Cardiac fibroblast (primary cell): Measurements from ENCODE around the gene PSMC2.

Experiments
- DNase-seq, 2 donors: peaks; one replicate each; pipeline versions ENCODE4 v3.0.0 to v3.0.0-alpha.2; 2010; ENCODE audit warnings: low read depth in 2 of 2
- H3K4me3 ChIP-seq, 2 donors: replicated peaks in 1 of 2; 1 replicate in 1 of 2; 2 replicates in 1 of 2; pipeline ENCODE4 v1.5.1; 2011; ENCODE audit warnings: low read depth in 2 of 2, low read length in 2 of 2, mild to moderate bottlenecking in 2 of 2, moderate library complexity in 1 of 2
- TF ChIP-seq, protein P1 (sequence below): IDR thresholded peaks from one replicate; pipeline ENCODE4 v1.5.1; 2011; ENCODE audit warnings: low read depth, mild to moderate bottlenecking, low read length, inconsistent platforms

PSMC2 gene

DNA sequence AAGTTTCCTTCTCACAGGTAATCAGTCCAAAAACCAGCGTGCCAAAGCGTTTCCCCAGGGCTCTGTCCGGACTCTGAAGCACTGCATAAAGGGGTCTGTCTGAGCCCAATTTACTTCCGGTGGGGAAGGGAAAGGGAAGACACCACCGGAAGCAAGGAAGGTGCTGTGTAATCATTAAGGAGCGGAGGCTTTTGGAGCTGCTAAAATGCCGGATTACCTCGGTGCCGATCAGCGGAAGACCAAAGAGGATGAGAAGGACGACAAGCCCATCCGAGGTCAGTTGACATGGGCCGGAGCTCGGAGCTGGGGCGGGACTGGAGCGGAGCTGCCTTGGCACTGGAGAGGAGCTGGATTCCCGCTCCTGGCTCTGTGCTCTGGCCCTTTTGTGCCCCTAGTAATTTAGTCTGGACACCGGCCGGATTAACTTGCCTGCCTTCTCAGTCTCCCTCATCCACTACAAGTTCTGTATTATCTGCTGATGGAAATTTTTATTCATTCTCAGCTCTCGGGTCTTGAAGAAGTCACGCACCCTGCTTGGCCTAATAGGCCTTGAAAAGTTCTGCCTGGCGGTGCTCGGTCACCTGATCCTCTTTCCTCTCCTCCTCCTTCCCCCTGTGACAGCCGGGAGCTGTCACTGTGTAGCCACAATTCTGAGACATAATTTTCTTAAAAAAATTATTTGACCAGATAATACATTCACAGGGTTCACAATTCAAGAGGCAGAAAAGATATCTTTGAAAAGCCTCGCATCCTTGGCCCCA is at the start of gene PSMC2:
TSS of gene PSMC2 (plus strand) at position 137 of the 761 bp plus-strand sequence. CDS start at position 206, 69 bp downstream.
- TF ChIP-seq, protein P1, sequence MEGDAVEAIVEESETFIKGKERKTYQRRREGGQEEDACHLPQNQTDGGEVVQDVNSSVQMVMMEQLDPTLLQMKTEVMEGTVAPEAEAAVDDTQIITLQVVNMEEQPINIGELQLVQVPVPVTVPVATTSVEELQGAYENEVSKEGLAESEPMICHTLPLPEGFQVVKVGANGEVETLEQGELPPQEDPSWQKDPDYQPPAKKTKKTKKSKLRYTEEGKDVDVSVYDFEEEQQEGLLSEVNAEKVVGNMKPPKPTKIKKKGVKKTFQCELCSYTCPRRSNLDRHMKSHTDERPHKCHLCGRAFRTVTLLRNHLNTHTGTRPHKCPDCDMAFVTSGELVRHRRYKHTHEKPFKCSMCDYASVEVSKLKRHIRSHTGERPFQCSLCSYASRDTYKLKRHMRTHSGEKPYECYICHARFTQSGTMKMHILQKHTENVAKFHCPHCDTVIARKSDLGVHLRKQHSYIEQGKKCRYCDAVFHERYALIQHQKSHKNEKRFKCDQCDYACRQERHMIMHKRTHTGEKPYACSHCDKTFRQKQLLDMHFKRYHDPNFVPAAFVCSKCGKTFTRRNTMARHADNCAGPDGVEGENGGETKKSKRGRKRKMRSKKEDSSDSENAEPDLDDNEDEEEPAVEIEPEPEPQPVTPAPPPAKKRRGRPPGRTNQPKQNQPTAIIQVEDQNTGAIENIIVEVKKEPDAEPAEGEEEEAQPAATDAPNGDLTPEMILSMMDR: no peak
- DNase-seq: peak; percentile 94 to 96
- H3K4me3 ChIP-seq: peak within 1 kb of the TSS; percentile 71 to 74

DNA sequence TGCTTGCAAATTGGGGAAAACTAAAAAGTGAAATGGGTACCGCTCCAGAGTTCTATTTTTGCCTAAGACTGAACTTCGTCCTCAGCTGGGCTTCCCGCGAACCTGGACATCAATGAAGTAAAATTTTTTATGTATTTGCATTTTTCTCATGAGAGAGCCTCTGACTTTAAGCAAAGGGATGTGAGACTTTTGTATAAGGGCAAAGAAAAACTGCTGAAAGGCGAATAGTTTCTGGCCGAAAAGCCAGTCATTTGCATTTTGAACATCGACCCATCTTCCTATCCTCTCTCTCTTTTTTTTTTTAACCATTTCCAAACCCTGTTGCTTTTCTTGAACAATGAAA is 49.6 kb upstream of the PSMC2 start:
- TF ChIP-seq, protein P1: no peak
- no peak for DNase-seq
- peak overlapping the region; percentile 80 to 90 for H3K4me3 ChIP-seq

DNA sequence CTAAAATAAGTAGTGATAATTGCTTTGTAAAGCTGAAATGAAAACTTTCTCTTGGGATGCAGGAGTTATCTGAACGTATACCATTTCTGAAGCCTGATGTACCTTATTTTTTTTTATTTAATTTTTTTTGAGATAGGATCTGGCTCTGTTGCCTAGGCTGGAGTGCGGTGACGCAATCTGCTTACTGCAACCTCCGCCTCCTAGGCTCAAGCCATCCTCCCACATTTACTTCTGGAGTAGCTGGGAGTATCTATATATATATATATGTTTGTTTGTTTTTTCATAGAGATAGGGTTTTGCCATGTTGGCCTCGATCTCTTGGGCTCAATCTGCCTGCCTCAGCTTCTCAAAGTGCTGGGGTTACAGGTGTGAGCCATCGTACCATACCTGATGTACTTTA is 47.8 kb upstream of the PSMC2 start:
- DNase-seq: no peak
- TF ChIP-seq, protein P1: no peak
- H3K4me3 ChIP-seq: no peak overlapping the region

DNA sequence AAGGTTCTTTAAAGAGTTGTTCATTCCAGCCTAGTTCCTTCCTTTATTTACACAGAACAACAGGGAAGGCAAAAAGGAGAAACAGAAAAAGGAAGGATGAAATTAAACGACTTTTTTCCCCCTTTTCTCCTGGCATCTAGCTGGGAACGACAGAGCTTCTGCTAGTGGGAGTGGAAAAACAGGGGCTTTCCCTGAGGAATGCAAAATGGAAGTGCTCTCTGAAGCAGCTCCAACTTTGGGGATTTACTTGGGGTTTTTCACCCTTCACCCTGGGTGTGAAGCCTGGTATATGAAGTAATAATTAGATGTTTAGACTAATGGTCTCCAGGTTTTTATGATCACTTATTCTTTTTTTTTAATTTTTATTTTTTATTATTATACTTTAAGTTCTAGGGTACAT is 46.0 kb upstream of the PSMC2 start:
- no peak for DNase-seq
- TF ChIP-seq, protein P1: no peak
- no peak overlapping the region for H3K4me3 ChIP-seq

DNA sequence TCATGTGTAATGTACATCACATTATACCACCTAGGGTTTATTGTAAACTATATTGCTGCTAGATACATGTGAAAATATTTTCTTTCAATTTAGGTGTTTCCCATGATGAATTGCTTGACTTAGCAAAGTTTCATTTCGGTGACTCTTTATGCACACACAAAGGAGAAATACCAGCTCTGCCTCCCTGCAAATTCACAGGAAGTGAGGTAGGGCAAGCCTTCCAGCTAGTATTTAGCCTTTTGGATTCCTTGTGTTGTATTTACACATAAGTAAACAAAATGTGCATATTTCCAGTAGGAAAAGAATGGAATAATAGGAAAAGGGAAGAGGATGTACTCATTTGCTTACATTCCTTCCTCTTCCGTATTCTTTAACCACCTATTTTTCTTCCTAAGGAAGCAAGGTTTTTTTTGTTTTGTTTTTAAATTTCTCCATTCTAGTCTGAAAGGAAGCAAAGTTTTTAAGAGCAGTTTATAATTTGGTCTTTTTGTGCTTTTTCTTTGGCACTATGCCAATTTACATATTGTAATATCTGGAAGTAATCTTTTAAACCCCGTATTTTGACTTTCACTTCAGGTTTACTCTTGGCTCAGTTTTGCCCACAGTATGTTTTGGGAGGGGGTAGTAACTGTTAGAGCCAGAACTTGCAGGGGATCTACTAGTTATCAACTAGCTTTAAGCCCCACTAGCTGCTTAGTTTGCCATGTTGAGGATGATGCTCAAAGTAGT is 39.8 kb upstream of the PSMC2 start:
- TF ChIP-seq, protein P1: no peak

DNA sequence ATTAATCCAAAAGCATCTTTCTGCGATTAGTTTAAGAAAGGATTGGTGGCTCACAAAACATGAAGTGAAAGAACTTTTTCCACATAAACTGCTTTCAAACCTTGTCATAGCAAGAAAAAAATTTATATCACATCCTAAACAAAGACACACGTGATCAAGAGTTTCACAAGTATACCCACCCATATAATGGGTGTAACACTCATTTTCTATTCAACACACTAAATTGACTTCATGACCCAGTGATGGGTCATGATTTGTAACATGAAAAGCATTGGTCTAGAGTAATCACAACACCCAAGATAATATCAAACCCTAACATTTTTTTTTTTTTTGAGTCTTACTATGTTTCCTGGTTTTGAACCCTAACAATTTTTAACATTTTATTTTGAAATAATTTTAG is 32.6 kb upstream of the PSMC2 start:
- TF ChIP-seq, protein P1: no peak
- no peak for DNase-seq
- no peak overlapping the region for H3K4me3 ChIP-seq

More for the DNA sequence above, 39.8 kb upstream of the PSMC2 start:
- H3K4me3 ChIP-seq: no peak overlapping the region
- DNase-seq: no peak
